ENCODE measurements around the gene PTPRH. TPM values are rescaled to one million over a fixed set of nuclear protein-coding genes. Genes with fewer than 3 reads are reported as not detected.
A peak's percentile ranks its signal among the peaks of the same experiment; 100 is the strongest.
"Not testable (repeated sequence)": the region's sequence is repeated elsewhere in the genome, so short reads cannot be mapped to it uniquely, and the experiment has no call there.

The PTPRH gene
- total and polyA plus RNA-seq, 10 donors: 6.5 to 97.9 (median 48.9) TPM

DNA sequence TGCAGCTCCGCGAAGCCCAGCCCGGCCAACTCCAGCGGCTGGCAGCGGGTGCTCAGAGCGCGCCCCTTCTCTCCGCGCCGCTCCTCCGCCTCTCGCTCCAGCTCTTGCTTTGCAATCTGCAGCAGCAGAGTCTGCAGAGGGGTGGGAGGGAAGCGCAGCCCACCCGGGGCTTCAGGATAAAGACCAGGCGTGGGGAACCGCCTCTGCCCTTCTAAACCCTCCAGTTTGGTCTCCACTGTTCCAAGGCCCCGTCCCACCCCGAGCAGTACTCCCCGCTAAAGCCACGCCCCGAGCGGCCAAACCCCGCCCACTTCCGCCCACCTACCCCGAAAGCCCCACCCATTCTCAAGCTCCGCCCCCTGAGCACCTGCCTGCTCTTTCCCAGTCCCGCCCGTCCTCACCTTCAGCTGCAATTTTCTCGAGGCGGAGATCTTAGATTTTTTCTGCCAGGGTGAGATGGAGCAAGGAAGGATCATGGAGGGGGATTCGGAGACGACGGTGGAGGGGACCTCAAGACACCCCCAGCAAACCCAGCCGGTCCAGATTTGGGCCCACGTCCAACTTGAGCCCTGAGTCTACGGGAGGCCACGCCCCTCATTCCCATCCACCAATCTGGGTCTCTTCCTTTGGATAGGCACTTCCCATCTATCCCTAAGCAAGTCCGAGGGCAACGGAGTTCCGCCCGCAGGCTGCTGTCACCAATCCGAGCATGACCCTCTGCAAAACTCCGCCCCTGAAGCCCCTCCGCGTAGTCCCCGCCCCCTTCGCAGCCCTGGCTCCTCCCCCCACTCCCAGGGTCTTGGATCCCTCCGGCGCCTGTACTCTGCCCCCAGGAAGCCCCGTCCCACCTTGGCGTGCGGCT lies 52.9 kb downstream of the PTPRH start:
- no peak for DNase-seq
- Histone ChIP-seq H3K4me1 (peaks cover 0 to 27% (median 6%) of the 10 kb centered on the region in 6 donors), H3K27ac (no peak overlapping the region), H3K4me3 (peak overlapping the region in 1 of 8 donors; percentile 9), H3K36me3 (no peaks in the 10 kb centered on the region), H3K9me3 (peaks cover 0 to 11% (median 8%) of the 10 kb centered on the region in 8 donors), H3K27me3 (replicated peaks in 1 of 7) (peaks cover 0 to 75% (median 43%) of the 10 kb centered on the region in 7 donors)
- no peak for TF ChIP-seq POLR2A (IDR thresholded peaks at IDR 0.05)
- no peak for TF ChIP-seq POLR2AphosphoS5 (IDR thresholded peaks at IDR 0.05)
- intact Hi-C loops (cut with DNase I; ENCODE audit: low total_unique reads): no loop called here
- 6 to 12% (median 8%) methylated on average over 36 to 52 of the region's 52 CpGs for WGBS, 5 donors

DNA sequence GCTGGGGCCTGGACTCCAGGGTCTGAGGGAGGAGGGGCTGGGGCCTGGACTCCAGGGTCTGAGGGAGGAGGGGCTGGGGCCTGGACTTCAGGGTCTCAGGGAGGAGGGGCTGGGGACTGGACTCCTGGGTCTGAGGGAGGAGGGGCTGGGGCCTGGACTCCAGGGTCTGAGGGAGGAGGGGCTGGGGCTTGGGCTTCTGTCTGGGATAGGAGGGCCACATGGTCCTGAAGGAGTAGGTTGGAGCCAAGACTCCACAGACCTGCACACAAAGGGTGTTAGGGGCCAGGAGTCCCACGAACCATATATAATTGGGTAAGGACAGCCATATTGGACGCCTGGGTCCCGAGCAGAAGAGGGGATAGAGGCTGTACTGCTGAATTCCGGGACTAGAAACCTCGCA lies 53.5 kb downstream of the PTPRH start:
- H3K27ac ChIP-seq; H3K36me3 ChIP-seq; DNase-seq; intact Hi-C loops (cut with DNase I; ENCODE audit: low total_unique reads): not testable (repeated sequence)
- H3K9me3 ChIP-seq: peaks cover 0 to 14% (median 9%) of the 10 kb centered on the region in 8 donors
- peak overlapping the region in 1 of 8 donors; percentile 9 for H3K4me3 ChIP-seq
- peaks cover 0 to 24% (median 6%) of the 10 kb centered on the region in 6 donors for H3K4me1 ChIP-seq
- 0 to 19% (median 8%) methylated on average over 3 to 5 of the region's 5 CpGs for WGBS, 5 donors
- peaks cover 0 to 69% (median 36%) of the 10 kb centered on the region in 7 donors for H3K27me3 ChIP-seq (replicated peaks in 1 of 7)

- peaks cover 0 to 17% (median 3%) of the 10 kb centered on the region in 6 donors for H3K4me1 ChIP-seq
- H3K27me3 ChIP-seq (replicated peaks in 1 of 7): peaks cover 0 to 59% (median 26%) of the 10 kb centered on the region in 7 donors
- TF ChIP-seq POLR2A (IDR thresholded peaks at IDR 0.05) (no peak), CTCF (IDR thresholded peaks at IDR 0.05 in 8 of 11, conservative IDR thresholded peaks at IDR 0.05 in 3 of 11) (no peak), POLR2AphosphoS5 (IDR thresholded peaks at IDR 0.05) (no peak)
- H3K27ac ChIP-seq: no peak overlapping the region
- H3K9me3 ChIP-seq: peaks cover 0 to 14% (median 9%) of the 10 kb centered on the region in 8 donors
- H3K4me3 ChIP-seq: no peak overlapping the region
- 77 to 89% (median 81%) methylated on average over 12 of the region's 12 CpGs for WGBS, 5 donors
- no peaks in the 10 kb centered on the region for H3K36me3 ChIP-seq
- no peak for DNase-seq
- intact Hi-C loops (cut with DNase I; ENCODE audit: low total_unique reads): no loop called here
These were observed 55.5 kb downstream of the PTPRH start for GRCh38 chr19:55153652-55154264.

GRCh38 chr19:55152017-55152416 lies 57.3 kb downstream of the PTPRH start:
- Histone ChIP-seq H3K4me3 (no peak overlapping the region), H3K4me1 (peaks cover 0 to 13% (median 3%) of the 10 kb centered on the region in 6 donors), H3K27me3 (replicated peaks in 1 of 7) (peaks cover 2 to 59% (median 24%) of the 10 kb centered on the region in 7 donors), H3K9me3 (peaks cover 0 to 14% (median 9%) of the 10 kb centered on the region in 8 donors), H3K27ac (peak overlapping the region in 6 of 8 donors; percentile 11 to 65 (median 41)), H3K36me3 (no peaks in the 10 kb centered on the region)
- no peak for DNase-seq
- TF ChIP-seq POLR2A (IDR thresholded peaks at IDR 0.05) (no peak), POLR2AphosphoS5 (IDR thresholded peaks at IDR 0.05) (no peak), CTCF (IDR thresholded peaks at IDR 0.05 in 8 of 11, conservative IDR thresholded peaks at IDR 0.05 in 3 of 11) (no peak)
- intact Hi-C loops (cut with DNase I; ENCODE audit: low total_unique reads): no loop called here

Measured in spleen (tissue), 11 donors.